Measurements from ENCODE around the gene GRM5.

- TF ChIP-seq, protein P1, sequence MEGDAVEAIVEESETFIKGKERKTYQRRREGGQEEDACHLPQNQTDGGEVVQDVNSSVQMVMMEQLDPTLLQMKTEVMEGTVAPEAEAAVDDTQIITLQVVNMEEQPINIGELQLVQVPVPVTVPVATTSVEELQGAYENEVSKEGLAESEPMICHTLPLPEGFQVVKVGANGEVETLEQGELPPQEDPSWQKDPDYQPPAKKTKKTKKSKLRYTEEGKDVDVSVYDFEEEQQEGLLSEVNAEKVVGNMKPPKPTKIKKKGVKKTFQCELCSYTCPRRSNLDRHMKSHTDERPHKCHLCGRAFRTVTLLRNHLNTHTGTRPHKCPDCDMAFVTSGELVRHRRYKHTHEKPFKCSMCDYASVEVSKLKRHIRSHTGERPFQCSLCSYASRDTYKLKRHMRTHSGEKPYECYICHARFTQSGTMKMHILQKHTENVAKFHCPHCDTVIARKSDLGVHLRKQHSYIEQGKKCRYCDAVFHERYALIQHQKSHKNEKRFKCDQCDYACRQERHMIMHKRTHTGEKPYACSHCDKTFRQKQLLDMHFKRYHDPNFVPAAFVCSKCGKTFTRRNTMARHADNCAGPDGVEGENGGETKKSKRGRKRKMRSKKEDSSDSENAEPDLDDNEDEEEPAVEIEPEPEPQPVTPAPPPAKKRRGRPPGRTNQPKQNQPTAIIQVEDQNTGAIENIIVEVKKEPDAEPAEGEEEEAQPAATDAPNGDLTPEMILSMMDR (IDR thresholded peaks at IDR 0.05): no peak
- TF ChIP-seq POLR2AphosphoS5 (IDR thresholded peaks at IDR 0.05; ENCODE audit: low read depth, low read length): no peak
- TF ChIP-seq TCF7L2 (IDR thresholded peaks at IDR 0.05; ENCODE audit: low read depth, low read length): no peak
- TF ChIP-seq SIN3A (IDR thresholded peaks at IDR 0.05; ENCODE audit: borderline replicate concordance, insufficient read depth, low read depth, low read length): no peak
Measured at GRCh38 chr11:88478136-88478815, 587.5 kb downstream of the GRM5 start.

Data from Panc1 (cell line).